ENCODE measurements around the gene KCTD3. TPM values are rescaled to one million over a fixed set of nuclear protein-coding genes. Genes with fewer than 3 reads are reported as not detected.
A peak's percentile ranks its signal among the peaks of the same experiment; 100 is the strongest.

The KCTD3 gene
- total RNA-seq, 1 donor from 2014 or later: 55.4 TPM

DNA sequence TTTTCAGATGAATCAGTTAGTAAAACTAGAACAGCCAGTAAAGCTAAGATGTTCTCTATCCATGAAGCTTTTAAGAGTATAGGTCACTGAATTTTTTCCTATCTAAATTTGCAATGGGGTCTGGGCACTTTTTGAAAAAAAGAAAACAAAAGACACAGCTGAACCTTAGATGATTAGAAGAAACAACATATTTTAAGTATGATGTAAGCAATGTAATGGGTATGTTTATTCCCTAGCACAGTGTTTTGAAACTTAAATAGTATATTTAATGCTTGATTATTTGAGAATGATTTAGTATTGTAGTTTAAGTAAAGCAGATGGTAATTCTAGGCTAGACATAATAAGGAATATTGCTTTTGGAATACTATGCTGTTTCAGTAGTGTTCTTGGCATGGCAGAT, 36.2 kb downstream of the KCTD3 start:
- DNase-seq (ENCODE audit: low spot score in 2 of 2) (no peak), FAIRE-seq (no peak)

DNA sequence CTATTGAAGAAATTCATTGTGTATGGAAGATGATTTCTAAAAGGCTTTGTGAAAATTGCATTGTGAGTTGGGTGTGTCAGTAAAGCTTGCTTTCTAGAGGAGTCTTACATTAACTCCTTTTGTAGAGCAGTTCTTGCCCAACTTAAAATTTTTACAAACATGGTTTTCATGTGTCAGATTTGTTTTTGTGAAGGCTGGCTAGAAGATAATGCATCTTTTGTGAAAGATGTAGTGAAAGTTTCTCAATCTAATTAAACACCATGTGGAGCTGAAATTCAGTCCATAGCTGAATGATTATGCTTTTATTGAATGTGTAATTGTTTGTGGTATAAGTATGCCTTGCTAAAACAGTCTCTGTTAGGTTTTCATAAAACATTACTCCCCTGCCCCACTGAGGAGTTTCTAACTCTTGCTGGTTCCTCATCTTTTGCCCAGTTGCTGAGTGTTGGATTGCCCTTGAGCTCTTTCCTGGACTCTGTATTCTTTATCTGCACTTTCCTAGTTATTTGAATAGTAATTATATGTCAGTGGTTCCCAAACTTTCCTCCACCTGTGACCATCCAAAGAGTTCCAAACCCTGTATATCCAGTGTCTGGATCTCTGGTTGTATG, 38.0 kb downstream of the KCTD3 start:
- DNase-seq (ENCODE audit: low spot score in 2 of 2): no peak
- no peak for FAIRE-seq

- FAIRE-seq: no peak
- no peak for DNase-seq (ENCODE audit: low spot score in 2 of 2)
Measured at GRCh38 chr1:215606036-215606435, 38.9 kb downstream of the KCTD3 start.

DNA sequence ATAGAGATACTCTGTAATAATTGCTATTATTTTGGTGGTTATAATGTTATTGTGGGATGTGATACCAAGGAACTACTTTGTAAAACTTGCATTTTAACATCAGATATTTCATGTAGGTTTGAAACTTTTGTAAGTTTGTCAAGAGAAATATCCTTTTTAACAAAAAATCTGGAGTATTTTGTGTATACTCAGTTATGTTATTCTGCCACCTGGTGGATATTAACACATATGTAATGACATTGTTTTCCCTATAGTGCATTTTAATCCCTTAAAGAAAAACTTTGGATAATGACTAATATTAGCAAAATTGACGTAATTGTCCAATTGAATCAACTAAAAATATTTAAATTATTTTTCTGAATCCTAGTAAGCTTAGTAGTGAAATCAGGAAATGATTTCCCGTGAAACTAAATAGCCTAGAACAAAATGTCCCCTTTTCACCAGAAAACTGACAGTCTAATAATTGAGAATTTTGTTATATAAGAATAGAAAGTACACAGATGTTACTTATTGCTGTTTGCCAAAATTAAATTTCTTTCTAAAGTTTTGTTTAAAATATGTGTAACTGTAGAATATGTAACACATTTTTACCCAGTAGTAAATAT, 39.6 kb downstream of the KCTD3 start:
- peak; percentile 80 for FAIRE-seq
- DNase-seq (ENCODE audit: low spot score in 2 of 2): no peak

DNA sequence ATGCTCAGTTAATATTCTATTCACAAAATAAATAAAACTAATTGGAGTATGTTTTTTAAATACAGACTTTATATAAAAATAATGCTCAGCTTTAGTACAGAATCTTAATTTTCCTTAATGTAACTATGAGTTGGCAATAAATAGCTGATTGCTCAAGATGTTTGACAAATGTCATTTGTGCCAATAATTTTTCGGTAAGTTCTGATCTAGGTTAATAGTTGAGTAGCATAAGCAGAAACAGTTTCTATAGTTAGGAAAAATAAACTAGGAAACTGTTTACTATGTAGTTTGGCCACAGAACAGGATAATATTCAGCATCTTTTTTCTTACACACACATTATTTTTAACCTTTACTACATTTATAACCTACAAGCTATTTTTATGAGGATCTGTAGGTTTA, 40.3 kb downstream of the KCTD3 start:
- no peak for FAIRE-seq
- DNase-seq (ENCODE audit: low spot score in 2 of 2): no peak

- no peak for FAIRE-seq
- no peak for DNase-seq (ENCODE audit: low spot score in 2 of 2)
Measured at GRCh38 chr1:215608646-215609045, 41.5 kb downstream of the KCTD3 start.

- DNase-seq (ENCODE audit: low spot score in 2 of 2) (no peak), FAIRE-seq (no peak)
Measured at GRCh38 chr1:215612391-215612790, 45.3 kb downstream of the KCTD3 start.

- DNase-seq (ENCODE audit: low spot score in 2 of 2): no peak
- no peak for FAIRE-seq
Measured at GRCh38 chr1:215617979-215618378, 50.9 kb downstream of the KCTD3 start.

DNA sequence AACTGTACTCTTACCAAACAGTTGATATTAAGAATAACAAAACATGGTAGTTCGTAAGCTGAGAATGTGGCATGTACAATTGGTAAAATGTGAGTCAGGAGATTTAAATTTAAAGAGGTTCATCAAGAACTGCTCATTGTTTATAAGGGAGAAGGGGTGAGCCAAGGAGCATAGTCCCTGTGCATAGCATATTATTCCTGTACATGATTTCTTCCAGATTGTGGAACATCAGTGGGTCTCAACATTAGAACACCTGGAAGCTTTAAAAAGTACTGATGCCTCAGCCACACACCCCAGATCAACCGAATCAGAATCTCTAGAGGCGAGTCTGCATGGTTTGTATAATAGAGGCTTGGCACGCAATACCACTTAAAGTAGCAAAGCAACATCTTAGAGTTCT, 56.1 kb downstream of the KCTD3 start:
- DNase-seq (ENCODE audit: low spot score in 2 of 2) (no peak), FAIRE-seq (no peak)

GRCh38 chr1:215625949-215626348, 58.8 kb downstream of the KCTD3 start:
- FAIRE-seq: no peak
- DNase-seq (ENCODE audit: low spot score in 2 of 2): no peak

GRCh38 chr1:215631040-215631439, 63.9 kb downstream of the KCTD3 start:
- no peak for FAIRE-seq
- no peak for DNase-seq (ENCODE audit: low spot score in 2 of 2)

DNA sequence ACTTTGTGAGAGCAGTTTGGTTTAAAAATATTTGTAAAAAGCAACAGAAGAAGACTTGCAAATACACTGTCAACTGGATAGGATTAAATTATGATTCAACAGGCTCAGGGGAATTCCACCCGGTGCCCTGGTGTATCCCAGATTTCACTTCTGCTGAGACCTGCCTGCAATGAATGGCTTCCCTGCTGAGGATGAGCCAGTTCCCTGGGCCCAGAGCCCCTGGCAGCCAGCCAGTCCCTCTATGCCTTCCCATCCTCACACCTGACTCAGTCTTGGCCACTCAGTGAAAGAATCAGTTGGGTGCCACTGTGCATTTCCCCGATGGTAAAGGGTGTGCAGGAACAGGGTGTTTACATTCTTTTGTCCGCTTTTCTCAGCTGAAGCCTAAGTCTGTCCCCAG, 64.4 kb downstream of the KCTD3 start:
- no peak for DNase-seq (ENCODE audit: low spot score in 2 of 2)
- FAIRE-seq: no peak

DNA sequence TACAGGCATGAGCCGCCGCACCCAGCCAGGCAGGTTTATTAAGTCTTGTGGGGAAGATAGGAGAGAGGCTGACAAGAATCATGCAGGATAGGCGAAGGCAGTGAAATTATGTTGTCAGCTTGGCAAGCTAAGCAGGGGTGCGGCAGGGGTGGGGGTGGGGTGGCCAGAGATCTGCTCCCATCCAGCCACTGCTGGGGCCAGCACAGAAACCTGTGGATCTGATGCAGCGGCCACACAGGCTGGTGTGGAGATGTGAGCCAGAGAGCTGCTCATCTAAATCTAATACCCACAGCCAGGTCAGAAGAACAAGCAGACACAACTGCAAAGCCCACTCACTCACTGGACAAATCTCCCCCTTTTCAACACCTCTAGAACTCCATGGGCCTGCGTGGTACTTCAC, 68.7 kb downstream of the KCTD3 start:
- DNase-seq (ENCODE audit: low spot score in 2 of 2): no peak
- FAIRE-seq: no peak

DNA sequence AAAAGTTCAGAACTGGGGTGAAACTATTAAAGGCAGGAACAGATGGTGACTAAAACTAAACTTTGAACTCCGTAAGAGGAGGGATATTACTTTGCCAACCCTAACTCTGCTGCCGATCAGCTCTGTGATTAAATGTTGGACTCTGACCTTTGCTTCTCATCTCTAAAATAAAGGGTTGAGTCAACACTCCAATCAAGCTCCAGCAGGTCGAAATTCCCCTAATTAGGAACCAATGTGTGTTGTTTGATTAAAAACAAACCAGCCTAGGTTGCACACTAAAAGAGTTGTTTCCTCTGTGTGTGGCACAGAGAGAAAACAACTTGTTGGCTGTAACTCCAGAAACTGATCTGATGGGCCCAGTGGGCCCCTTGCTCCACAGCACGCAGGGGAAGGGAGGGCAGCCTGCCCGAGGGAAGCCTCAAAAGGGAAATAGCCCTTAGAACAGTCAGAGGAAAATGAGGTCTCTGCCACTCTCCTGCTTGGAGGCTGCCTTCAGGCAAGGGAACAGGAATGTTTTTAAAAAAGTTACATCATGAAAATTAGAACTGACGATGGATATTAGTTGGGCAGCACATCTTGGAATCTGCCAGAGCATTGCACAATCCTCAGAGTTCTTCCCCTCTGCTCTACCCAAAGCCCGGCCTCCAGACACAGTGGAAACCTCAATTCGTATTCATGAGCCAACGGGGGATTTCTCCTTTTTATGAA, 69.3 kb downstream of the KCTD3 start:
- DNase-seq (ENCODE audit: low spot score in 2 of 2) (no peak), FAIRE-seq (no peak)

DNA sequence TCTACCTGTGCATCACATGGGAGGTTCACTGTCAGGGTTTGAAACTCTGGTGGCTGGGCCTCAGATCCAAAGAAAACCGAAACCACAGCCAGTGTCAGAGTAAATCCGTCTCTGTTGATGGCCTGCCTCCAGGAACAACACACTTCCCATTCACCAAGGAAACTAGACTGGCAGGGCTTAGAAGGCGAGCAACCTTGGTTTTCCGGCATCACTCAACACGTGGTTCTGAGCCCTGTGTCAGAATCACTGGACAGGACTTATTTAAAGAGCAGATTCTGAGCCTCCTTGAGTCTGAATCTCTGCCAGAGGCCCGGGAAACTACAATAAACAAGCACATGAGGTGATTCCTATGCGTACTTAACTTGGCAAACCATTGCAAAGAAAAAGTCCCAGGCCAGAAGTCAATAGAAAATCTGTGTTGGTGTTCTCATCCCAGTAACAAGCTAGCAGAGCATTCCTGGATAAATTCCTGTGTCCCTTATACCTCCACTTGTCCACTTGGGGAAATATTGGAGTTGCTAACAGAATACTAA, 70.0 kb downstream of the KCTD3 start:
- FAIRE-seq: no peak

DNA sequence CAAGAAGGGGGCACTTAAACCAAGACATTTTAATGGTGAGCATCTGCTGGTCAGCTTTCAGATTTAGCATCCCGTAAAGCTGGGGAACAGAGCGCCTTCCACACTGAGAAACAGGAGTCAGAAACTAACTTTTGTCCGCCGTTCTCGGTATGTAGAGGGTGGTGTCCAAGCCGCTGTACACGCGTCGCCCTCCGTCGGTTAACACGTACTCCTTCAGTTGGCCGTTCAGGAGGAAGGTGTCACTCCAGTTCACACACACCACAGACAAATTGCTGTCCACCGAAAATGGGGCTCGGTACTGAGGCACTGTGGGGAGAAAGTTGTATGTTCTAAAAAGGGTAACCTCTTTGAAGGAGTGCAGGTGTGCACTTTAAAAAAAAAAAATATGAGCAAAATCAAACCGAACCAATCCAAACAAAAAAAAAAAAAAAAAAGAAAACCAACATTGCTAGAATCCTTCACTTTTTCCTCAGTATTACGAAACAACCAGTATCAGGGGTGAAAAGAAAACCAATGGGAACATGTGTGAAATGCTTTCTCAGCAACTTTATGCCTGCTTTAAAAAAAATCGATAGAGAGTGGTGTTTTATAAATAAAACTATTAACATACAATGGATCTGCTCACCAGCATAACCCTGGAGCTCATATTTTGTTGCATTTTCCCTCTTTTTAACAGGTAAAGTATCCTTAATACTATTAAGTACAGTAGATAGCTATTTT, 73.5 kb downstream of the KCTD3 start:
- DNase-seq (ENCODE audit: low spot score in 2 of 2) (no peak), FAIRE-seq (no peak)

More for the DNA sequence above, 70.0 kb downstream of the KCTD3 start:
- peak in 1 of 2 donors; percentile 25 for DNase-seq (ENCODE audit: low spot score in 2 of 2)

- DNase-seq (ENCODE audit: low spot score in 2 of 2) (no peak), FAIRE-seq (no peak)
Measured at GRCh38 chr1:215643592-215644321, 76.7 kb downstream of the KCTD3 start.

- no peak for DNase-seq (ENCODE audit: low spot score in 2 of 2)
- FAIRE-seq: no peak
Measured at GRCh38 chr1:215645182-215645581, 78.1 kb downstream of the KCTD3 start.

DNA sequence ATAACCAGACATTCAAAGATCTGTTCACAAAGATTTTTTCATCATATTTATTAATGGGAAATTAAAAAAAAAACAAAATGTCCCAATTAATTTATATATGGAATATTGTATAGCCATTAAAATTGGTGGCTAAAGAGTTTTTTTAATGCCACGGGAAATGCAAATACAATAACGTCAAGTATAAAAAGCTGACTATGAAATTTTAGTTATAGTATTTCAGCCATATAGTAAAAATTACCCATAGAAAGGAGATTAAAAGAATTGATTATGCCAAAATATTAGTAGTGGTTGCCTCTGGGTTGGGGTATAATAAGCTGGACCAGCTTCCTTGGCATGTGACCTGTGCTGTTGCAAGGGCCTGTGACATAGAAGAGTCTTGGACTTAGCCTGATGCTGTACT, 78.8 kb downstream of the KCTD3 start:
- no peak for FAIRE-seq

GRCh38 chr1:215647738-215648137, 80.6 kb downstream of the KCTD3 start:
- DNase-seq (ENCODE audit: low spot score in 2 of 2) (no peak), FAIRE-seq (no peak)

More for the DNA sequence above, 78.8 kb downstream of the KCTD3 start:
- DNase-seq (ENCODE audit: low spot score in 2 of 2): no peak

Measured in frontal cortex (tissue), 4 donors.